Mesothelial cell of epicardium (in vitro differentiated cells): ENCODE results near the gene USP32. TPM values are rescaled to one million over a fixed set of nuclear protein-coding genes. Genes with fewer than 3 reads are reported as not detected.

Experiments
- DNase-seq, 2 experiments: peaks; one replicate each; pipeline ENCODE4 v3.0.0; 2021; ENCODE audit warnings: low spot score in 2 of 2; ENCODE audit not compliant: unreplicated experiment in 2 of 2
- H3K27ac Mint-ChIP-seq: 2 replicates; pipeline ENCODE4 v1.8.0; 2021; ENCODE audit warnings: mixed read lengths
- H3K27me3 Mint-ChIP-seq: 2 replicates; pipeline ENCODE4 v1.8.0; 2021; ENCODE audit warnings: low read depth, mixed read lengths
- H3K36me3 Mint-ChIP-seq: 2 replicates; pipeline ENCODE4 v1.8.0; 2021; ENCODE audit warnings: mixed read lengths
- H3K4me1 Mint-ChIP-seq: 2 replicates; pipeline ENCODE4 v1.8.0; 2021; ENCODE audit warnings: mixed read lengths
- H3K4me3 Mint-ChIP-seq: 2 replicates; pipeline ENCODE4 v1.8.0; 2021; ENCODE audit warnings: mild to moderate bottlenecking, moderate library complexity, mixed read lengths
- H3K9me3 Mint-ChIP-seq: 2 replicates; pipeline ENCODE4 v1.8.0; 2021; ENCODE audit warnings: mixed read lengths
- total RNA-seq: library from RNA; stranded (reverse); gene quantifications from 3 replicates; pipeline ENCODE4 v1.2.1, GENCODE V29; 2021
- TF ChIP-seq, protein P1 (sequence below): fragments of 200-600 bp; sonication (generic); IDR thresholded peaks from one replicate; pipeline ENCODE4 v1.5.0; 2021; ENCODE audit warnings: antibody characterized with exemption; ENCODE audit not compliant: unreplicated experiment

USP32 gene
- total RNA-seq, 1 donor from 2014 or later: 48.4 TPM

DNA sequence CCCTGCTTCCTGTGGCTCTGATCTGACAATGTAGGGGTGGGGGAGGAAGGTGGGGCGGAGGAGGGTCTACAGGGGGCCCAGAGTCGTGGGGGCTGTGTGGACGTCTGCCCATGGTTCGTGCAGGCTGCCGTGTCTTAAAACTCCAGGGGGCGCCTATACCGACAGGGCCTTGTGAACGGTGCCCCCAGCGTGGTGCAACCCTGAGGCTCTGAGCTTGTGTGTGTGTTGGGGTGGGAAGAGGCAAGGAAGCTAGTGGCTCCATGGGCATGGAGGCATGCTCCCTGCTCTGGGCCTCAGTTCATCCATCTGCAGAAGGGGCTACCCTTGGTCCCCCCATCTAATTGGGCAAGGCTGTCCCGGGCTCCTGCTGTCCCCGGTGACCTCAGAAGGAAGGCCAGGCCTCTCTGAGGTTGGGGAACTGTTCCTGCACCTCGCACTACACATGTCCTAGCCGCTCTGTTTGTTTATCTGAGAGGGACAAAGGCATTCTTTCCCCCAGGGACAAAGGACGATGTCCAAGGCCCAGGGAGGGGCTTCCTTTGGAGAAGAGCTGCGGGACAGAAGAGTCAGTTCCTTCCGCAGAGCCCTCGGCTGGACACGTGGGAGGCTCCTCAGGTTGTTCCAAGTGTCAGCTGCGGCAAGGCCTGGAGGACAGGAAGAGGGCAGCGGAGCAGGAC is 228.7 kb downstream of the USP32 start:
- H3K27ac Mint-ChIP-seq: no peak overlapping the region

DNA sequence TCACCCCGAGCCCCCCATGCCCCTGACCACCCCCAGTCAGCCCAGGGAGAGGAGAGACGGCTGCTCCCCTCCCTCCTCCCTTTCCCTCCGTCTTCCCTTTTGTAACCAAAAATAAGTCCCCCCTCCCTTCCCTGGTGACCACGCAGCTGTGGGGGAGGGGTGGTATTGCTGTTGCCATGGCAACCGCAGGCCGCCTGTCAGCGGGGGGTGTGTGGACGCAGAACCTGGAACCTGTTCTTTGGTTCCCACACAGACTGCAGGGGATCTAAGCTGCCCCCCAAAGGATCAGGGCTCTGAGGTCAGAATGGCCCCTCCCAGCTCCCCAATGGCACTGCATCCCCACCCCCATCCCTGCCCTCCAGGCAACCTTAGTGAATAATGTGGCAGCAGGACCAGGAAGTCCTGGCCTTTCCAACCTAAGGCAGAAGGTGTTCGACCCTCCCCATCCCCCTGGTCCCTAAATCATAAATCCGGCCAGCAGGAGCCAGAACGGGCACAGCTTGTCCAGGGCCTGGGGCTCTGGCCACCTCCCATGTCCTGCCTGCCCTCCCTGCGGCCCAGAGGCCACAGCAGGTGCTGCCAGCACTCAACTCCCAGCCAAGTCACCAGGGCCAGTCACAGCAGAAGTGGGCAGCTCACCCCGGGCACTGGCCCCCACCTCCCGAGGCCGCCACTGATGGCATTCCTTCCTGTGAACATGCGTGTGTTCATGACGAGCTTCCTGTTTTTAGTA is 230.2 kb downstream of the USP32 start:
- no peaks in the 10 kb centered on the region for H3K36me3 Mint-ChIP-seq
- H3K4me1 Mint-ChIP-seq: peaks cover 8% of the 10 kb centered on the region
- no peak for DNase-seq
- TF ChIP-seq, protein P1, sequence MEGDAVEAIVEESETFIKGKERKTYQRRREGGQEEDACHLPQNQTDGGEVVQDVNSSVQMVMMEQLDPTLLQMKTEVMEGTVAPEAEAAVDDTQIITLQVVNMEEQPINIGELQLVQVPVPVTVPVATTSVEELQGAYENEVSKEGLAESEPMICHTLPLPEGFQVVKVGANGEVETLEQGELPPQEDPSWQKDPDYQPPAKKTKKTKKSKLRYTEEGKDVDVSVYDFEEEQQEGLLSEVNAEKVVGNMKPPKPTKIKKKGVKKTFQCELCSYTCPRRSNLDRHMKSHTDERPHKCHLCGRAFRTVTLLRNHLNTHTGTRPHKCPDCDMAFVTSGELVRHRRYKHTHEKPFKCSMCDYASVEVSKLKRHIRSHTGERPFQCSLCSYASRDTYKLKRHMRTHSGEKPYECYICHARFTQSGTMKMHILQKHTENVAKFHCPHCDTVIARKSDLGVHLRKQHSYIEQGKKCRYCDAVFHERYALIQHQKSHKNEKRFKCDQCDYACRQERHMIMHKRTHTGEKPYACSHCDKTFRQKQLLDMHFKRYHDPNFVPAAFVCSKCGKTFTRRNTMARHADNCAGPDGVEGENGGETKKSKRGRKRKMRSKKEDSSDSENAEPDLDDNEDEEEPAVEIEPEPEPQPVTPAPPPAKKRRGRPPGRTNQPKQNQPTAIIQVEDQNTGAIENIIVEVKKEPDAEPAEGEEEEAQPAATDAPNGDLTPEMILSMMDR: no peak
- H3K27ac Mint-ChIP-seq: no peak overlapping the region
- peaks cover 61% of the 10 kb centered on the region for H3K27me3 Mint-ChIP-seq
- H3K4me3 Mint-ChIP-seq: no peak overlapping the region
- H3K9me3 Mint-ChIP-seq: no peaks in the 10 kb centered on the region

More for the DNA sequence above, 228.7 kb downstream of the USP32 start:
- peaks cover 55% of the 10 kb centered on the region for H3K27me3 Mint-ChIP-seq
- H3K4me1 Mint-ChIP-seq: peaks cover 8% of the 10 kb centered on the region
- H3K4me3 Mint-ChIP-seq: no peak overlapping the region
- no peaks in the 10 kb centered on the region for H3K9me3 Mint-ChIP-seq
- no peaks in the 10 kb centered on the region for H3K36me3 Mint-ChIP-seq
- TF ChIP-seq, protein P1: no peak
- DNase-seq: no peak

DNA sequence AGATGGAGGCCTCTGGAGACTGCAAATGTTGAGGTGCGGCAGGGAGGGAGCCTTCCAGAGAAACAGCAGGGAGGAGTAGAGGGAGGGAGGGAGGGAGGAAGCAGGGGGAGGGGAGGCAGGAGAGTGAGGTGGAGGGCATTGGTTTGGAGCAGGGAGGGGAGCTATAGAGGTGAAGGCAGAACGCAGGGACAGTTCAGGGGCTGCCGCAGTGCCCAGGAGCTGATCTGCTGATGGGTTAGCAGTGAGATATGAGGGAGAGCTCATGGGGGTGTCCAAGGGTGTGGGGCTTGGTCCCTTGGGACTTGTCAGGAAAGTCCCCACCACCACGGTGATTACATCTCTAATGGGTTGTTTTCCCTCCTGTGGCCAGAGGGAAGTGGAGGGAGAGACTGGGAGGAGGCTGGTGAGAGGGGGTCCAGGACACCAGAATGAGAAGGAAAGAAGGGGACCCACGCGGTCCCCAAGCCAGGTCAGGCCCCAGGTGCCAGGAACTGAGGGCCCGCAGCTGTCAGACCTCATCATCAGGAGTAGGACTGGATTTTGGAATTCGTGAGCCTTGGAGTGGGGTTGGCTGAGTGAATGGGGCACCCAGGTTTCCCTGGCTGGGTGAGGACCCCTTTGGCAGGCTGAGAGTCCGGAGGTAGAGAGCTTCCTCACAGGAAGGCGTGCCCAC is 231.0 kb downstream of the USP32 start:
- Mint-ChIP-seq H3K4me1 (peaks cover 8% of the 10 kb centered on the region), H3K9me3 (no peaks in the 10 kb centered on the region), H3K27me3 (peaks cover 67% of the 10 kb centered on the region), H3K27ac (no peak overlapping the region), H3K36me3 (no peaks in the 10 kb centered on the region), H3K4me3 (no peak overlapping the region)
- TF ChIP-seq, protein P1: no peak
- no peak for DNase-seq

DNA sequence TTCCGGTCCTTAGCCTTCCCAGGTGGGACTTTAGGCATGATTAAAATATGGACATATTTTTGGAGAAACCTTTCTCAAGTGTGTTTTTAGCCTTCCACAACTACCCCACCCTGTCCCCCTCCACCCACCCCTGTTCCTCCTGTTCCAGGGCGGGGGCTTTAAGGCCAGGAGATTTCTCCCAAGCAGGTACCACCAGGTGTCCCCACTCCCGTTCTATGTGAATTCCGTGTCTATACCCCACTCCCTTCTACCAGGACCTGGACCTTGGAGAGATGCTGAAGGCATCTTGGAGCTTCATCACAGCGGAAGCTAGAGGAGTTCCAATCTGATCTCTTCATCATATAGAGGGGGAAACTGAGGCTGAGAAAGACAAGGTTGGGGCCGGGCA is 232.5 kb downstream of the USP32 start:
- TF ChIP-seq, protein P1: no peak
- no peak overlapping the region for H3K27ac Mint-ChIP-seq
- H3K27me3 Mint-ChIP-seq: peaks cover 75% of the 10 kb centered on the region
- H3K36me3 Mint-ChIP-seq: no peaks in the 10 kb centered on the region
- peaks cover 9% of the 10 kb centered on the region for H3K4me1 Mint-ChIP-seq
- no peak overlapping the region for H3K4me3 Mint-ChIP-seq
- no peak for DNase-seq
- no peaks in the 10 kb centered on the region for H3K9me3 Mint-ChIP-seq

DNA sequence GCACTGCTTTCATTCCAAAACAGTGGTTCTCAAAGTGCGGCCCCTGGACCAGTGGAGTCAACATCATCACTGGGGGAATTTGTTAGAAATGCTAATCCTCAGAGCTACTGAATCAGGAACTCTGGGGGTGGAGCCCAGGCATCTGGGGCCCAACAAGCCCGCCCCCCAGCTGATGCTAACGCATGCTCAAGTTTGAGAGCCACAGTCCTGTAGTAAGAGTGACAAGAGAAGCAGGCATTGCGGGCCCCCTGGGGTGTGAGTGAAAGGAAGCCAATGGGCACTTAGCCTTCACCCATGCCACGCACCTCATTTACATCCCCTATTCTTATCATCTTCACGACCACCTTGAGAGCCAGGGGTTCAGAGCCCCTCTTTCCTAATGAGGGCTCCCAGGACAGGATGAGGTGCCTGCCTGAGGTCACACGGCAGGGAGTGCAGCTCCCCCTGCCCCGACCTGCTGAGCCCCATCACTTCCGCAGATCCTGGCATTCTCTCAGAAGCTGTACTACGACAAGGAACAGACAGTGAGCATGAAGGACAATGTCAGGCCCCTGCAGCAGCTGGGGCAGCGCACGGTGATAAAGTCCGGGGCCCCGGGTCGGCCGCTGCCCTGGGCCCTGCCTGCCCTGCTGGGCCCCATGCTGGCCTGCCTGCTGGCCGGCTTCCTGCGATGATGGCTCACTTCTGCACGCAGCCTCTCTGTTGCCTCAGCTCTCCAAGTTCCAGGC is 233.0 kb downstream of the USP32 start:
- Mint-ChIP-seq H3K27ac (no peak overlapping the region), H3K36me3 (no peaks in the 10 kb centered on the region), H3K4me1 (peaks cover 10% of the 10 kb centered on the region), H3K9me3 (no peaks in the 10 kb centered on the region), H3K4me3 (no peak overlapping the region), H3K27me3 (peaks cover 79% of the 10 kb centered on the region)
- TF ChIP-seq, protein P1: no peak
- no peak for DNase-seq
